ENCODE data around the gene SUSD3. TPM values are rescaled to one million over a fixed set of nuclear protein-coding genes. Genes with fewer than 3 reads are reported as not detected.

The SUSD3 gene
- total and polyA plus RNA-seq, 4 donors = 2.6 to 10.3 (median 4.4) TPM

DNA sequence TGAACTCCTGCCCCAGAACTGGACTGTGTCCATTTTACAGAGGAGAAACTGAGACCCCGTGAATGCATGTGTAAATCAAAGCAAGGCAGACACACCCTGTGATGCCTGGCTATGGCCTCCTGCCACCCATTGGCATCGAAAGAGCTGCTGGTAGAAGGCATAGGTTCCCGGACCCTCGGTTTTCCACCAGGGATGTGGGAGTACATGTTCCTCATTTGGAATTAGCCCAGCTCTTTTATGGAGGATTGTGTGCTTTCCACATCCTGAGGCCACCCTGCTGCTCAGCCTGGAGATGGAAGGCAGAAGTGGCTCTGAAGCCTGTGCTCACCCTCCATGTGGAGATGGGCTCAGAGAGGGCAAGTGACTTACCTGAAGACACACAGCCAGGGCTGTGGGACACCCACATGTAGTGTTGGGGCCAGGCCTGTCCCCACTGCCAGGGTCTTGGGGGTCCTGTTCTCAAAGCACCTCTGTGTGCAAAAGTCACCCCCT lies 2.8 kb downstream of the SUSD3 start:
- H3K36me3 ChIP-seq (ENCODE audit: control insufficient read depth in 1 of 2, insufficient read depth in 2 of 2, low read length in 1 of 2) = no peaks in the 10 kb centered on the region
- ATAC-seq (ENCODE audit: low FRiP score) (no peak), DNase-seq (no peak)
- no peak overlapping the region for H3K27ac ChIP-seq (ENCODE audit: low read depth in 1 of 2, low read length in 2 of 2)
- H3K4me1 ChIP-seq (ENCODE audit: control insufficient read depth in 1 of 2, insufficient read depth in 2 of 2, low read length in 2 of 2) = no peaks in the 10 kb centered on the region
- no peaks in the 10 kb centered on the region for H3K27me3 ChIP-seq (ENCODE audit: control insufficient read depth in 1 of 2, insufficient read depth in 2 of 2, low read length in 1 of 2)
- 64 to 65% methylated on average over 4 of the region's 4 CpGs for WGBS, 2 donors
- no peaks in the 10 kb centered on the region for H3K9me3 ChIP-seq (ENCODE audit: control insufficient read depth, low read length)
- no peak overlapping the region for H3K4me3 ChIP-seq (ENCODE audit: low read length in 2 of 2)
- intact Hi-C loops (cut with DNase I) = no loop called here

DNA sequence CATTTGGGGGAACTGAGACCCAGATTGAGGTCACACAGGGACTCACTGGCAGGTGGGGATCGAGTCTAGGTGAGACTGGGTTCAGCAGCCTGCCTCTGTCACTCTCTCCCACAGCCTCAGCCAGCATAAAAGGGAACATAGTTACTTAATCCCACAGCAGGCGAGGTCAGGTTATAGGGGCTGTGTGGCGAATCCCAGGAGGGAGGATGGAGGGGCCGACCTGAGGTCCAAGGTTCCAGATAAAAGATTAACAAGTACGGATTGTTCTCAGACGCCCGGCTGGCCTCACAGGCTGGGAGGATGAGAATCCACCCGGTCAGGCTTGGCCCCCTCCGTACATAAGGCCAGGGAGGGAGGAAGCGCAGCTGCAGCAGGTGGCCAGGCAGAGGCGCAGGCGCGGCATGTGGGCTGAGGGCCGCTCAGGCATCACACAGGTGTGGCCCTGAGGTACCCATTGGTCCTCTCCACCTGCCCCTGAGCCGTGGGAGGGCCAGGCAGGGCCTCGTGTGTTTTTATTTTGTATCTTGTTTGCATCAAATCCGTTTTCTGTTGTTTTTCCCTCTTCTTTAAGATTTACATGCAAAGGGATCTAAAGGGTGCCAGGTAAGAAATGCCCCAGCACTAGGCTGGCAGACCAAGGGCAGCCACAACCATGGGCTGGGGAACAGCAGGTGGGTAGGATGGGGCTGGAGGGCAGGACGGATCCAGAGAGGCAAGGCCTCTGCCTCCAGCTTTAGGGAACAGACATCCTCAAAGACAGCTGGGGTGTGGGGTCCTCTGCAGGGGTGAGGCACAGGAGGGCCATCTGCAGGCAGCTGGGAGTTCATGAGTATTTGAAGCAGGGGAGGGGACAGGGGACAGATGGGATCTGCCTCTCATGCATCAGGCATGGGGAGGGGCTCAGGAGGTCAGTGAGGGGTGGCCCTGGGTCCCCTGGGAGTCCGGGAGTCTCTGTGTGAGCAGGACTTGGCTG lies 3.6 kb downstream of the SUSD3 start:
- ATAC-seq (ENCODE audit: low FRiP score) (no peak), DNase-seq (no peak)
- Histone ChIP-seq H3K36me3 (ENCODE audit: control insufficient read depth in 1 of 2, insufficient read depth in 2 of 2, low read length in 1 of 2) (no peaks in the 10 kb centered on the region), H3K27me3 (ENCODE audit: control insufficient read depth in 1 of 2, insufficient read depth in 2 of 2, low read length in 1 of 2) (no peaks in the 10 kb centered on the region), H3K4me3 (ENCODE audit: low read length in 2 of 2) (no peak overlapping the region), H3K9me3 (ENCODE audit: control insufficient read depth, low read length) (no peaks in the 10 kb centered on the region), H3K27ac (ENCODE audit: low read depth in 1 of 2, low read length in 2 of 2) (no peak overlapping the region), H3K4me1 (ENCODE audit: control insufficient read depth in 1 of 2, insufficient read depth in 2 of 2, low read length in 2 of 2) (no peaks in the 10 kb centered on the region)
- intact Hi-C loops (cut with DNase I) = no loop called here
- 89 to 91% methylated on average over 19 of the region's 19 CpGs for WGBS, 2 donors

DNA sequence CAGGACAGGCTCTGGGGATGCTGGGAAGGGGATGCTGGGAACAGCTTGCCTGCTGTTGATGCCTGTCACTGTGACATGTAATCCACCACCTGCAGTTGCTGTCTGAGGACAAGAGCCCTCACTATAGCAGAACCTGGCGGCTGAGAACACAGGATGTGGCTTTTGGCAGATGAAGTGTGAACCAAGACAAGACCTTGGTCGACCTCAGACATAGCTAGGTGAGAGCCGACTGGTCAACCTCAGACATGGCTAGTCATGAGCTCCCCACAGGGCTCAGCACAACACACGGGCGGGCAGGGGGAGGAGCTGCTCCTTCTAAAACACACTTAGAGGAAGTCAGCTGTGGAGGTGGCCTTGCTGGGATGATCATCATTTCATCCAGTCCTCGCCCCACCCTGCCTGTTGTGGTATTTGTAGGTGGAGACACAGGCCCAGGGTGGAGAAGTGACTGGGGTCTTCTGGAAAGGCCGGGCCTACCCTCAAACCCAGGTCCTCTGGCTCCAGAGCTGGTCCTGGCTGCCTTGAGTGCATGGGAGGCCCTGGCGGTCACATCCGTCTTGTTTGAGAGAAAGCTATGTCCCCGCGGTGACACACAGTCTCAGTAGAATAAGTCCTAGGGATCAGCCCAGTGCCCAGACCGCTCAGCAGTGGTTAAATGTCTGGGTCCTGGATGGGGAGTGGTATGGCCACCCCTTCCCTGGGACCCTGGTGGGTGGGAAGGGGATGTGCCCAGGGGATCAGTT lies 6.1 kb downstream of the SUSD3 start:
- H3K27me3 ChIP-seq (ENCODE audit: control insufficient read depth in 1 of 2, insufficient read depth in 2 of 2, low read length in 1 of 2) = no peaks in the 10 kb centered on the region
- DNase-seq (peak in 1 of 2 donors; percentile 70), ATAC-seq (ENCODE audit: low FRiP score) (peak; percentile 49)
- H3K27ac ChIP-seq (ENCODE audit: low read depth in 1 of 2, low read length in 2 of 2) = no peak overlapping the region
- intact Hi-C loops (cut with DNase I) = no loop called here
- H3K4me1 ChIP-seq (ENCODE audit: control insufficient read depth in 1 of 2, insufficient read depth in 2 of 2, low read length in 2 of 2) = no peaks in the 10 kb centered on the region
- no peak overlapping the region for H3K4me3 ChIP-seq (ENCODE audit: low read length in 2 of 2)
- no peaks in the 10 kb centered on the region for H3K36me3 ChIP-seq (ENCODE audit: control insufficient read depth in 1 of 2, insufficient read depth in 2 of 2, low read length in 1 of 2)
- 80 to 82% methylated on average over 12 of the region's 12 CpGs for WGBS, 2 donors
- no peaks in the 10 kb centered on the region for H3K9me3 ChIP-seq (ENCODE audit: control insufficient read depth, low read length)

DNA sequence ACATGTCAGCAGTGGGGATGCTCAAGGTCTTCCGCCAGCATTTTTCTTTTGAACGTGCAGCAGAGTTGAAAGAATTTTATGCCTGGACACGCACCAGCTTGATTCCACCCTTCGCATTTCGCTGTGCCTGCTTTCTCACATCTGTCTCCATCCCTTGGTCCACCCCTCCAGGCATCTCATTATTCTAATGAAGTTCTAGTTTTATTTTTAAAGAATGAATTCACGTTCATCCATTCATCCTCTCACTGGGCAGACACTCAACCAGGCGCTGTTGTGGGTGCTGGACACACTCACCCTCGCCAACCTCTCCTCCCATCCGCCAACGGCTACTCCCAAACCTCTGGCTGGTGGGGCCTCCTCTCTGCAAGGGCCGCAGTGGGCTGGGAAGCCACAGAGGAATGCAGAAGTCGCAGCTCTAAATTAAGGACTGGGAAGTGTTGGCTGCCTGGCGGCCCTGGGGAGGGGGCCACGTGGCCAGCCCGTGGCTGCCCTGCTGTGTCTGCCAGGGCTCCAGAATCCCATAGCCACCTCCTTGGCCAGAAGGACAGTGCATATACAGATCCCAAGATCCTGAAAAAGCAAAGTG lies 6.7 kb downstream of the SUSD3 start:
- Histone ChIP-seq H3K9me3 (ENCODE audit: control insufficient read depth, low read length) (no peaks in the 10 kb centered on the region), H3K4me1 (ENCODE audit: control insufficient read depth in 1 of 2, insufficient read depth in 2 of 2, low read length in 2 of 2) (no peaks in the 10 kb centered on the region), H3K27ac (ENCODE audit: low read depth in 1 of 2, low read length in 2 of 2) (no peak overlapping the region), H3K36me3 (ENCODE audit: control insufficient read depth in 1 of 2, insufficient read depth in 2 of 2, low read length in 1 of 2) (no peaks in the 10 kb centered on the region), H3K27me3 (ENCODE audit: control insufficient read depth in 1 of 2, insufficient read depth in 2 of 2, low read length in 1 of 2) (no peaks in the 10 kb centered on the region), H3K4me3 (ENCODE audit: low read length in 2 of 2) (no peak overlapping the region)
- DNase-seq (peak in 1 of 2 donors; percentile 61), ATAC-seq (ENCODE audit: low FRiP score) (no peak)
- 43 to 48% methylated on average over 15 of the region's 15 CpGs for WGBS, 2 donors
- intact Hi-C loops (cut with DNase I) = no loop called here

DNA sequence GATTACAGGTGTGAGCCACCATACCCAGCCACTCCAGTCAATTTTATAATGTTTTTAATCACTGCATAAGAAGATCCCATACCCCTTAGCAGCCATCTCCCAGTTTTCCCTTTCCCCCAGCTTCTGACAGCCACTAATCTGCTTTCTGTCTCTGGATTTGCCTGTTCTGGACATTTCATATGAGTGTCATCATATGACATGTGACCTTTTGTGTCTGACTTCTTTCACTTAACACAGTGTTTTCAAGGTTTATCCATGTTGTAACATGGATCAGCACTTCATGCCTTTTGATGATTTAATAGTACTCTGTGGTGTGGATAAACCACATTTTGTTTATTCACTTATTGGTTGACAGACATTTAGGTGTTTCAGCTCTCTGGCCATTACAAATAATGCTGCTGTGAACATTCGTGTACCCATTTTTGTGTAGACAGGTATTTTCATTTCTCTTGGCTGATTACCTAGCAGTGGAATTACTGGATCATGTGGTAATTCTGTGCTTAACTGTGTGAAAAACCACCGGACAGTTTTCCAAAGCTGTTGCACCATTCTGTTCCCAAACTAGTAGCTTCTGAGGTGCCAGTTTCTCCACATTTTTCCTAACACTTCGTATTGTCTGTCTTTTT lies 8.6 kb downstream of the SUSD3 start:
- Histone ChIP-seq H3K27ac (ENCODE audit: low read depth in 1 of 2, low read length in 2 of 2) (no peak overlapping the region), H3K36me3 (ENCODE audit: control insufficient read depth in 1 of 2, insufficient read depth in 2 of 2, low read length in 1 of 2) (no peaks in the 10 kb centered on the region), H3K9me3 (ENCODE audit: control insufficient read depth, low read length) (no peaks in the 10 kb centered on the region), H3K4me3 (ENCODE audit: low read length in 2 of 2) (no peak overlapping the region), H3K4me1 (ENCODE audit: control insufficient read depth in 1 of 2, insufficient read depth in 2 of 2, low read length in 2 of 2) (no peaks in the 10 kb centered on the region), H3K27me3 (ENCODE audit: control insufficient read depth in 1 of 2, insufficient read depth in 2 of 2, low read length in 1 of 2) (no peaks in the 10 kb centered on the region)
- DNase-seq (no peak), ATAC-seq (ENCODE audit: low FRiP score) (no peak)
- WGBS, 2 donors = 84 to 87% methylated on average over 3 of the region's 3 CpGs
- intact Hi-C loops (cut with DNase I) = no loop called here

DNA sequence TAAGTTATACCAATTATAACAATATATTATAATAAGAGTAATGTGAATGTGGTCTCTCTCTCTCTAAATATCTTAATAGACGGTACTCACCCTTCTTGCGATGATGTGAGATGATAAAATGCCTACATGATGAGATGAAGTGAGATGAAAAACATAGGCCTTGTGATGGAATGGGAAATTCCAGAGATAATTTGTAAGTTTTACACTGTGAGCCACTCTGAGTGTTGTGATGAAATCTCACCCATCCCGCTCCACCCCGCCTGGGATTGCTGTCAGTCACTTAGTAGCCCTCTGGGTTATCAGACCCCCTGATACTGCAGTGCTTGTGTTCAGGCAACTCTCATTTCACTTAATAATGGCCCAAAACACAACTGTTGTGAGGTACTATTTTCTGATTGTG lies 10.5 kb downstream of the SUSD3 start:
- 96 to 97% methylated on average over 4 of the region's 4 CpGs for WGBS, 2 donors
- no peaks in the 10 kb centered on the region for H3K4me1 ChIP-seq (ENCODE audit: control insufficient read depth in 1 of 2, insufficient read depth in 2 of 2, low read length in 2 of 2)
- H3K9me3 ChIP-seq (ENCODE audit: control insufficient read depth, low read length) = no peaks in the 10 kb centered on the region
- H3K27me3 ChIP-seq (ENCODE audit: control insufficient read depth in 1 of 2, insufficient read depth in 2 of 2, low read length in 1 of 2) = no peaks in the 10 kb centered on the region
- no peak overlapping the region for H3K4me3 ChIP-seq (ENCODE audit: low read length in 2 of 2)
- no peak for ATAC-seq (ENCODE audit: low FRiP score)
- H3K36me3 ChIP-seq (ENCODE audit: control insufficient read depth in 1 of 2, insufficient read depth in 2 of 2, low read length in 1 of 2) = no peaks in the 10 kb centered on the region
- intact Hi-C loops (cut with DNase I) = no loop called here
- DNase-seq = no peak
- no peak overlapping the region for H3K27ac ChIP-seq (ENCODE audit: low read depth in 1 of 2, low read length in 2 of 2)

DNA sequence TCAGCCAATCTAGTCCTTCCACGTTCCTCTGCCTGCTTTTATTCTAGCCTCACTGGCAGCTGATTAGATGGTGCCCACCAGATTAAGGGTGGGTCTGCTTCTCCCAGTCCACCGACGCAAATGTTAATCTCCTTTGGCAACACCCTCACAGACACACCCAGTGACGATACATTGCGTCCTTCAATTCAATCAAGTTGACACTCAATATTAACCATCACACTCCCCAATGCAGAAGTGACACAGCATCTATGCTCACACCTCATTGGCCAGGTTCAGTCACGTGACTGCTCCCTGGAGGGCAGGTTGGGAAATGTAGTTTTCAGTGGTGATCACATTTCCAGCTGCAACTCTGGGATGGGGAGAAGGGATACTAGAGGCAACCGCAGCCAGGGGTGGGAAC lies 13.0 kb downstream of the SUSD3 start:
- intact Hi-C loops (cut with DNase I) = no loop called here
- no peaks in the 10 kb centered on the region for H3K4me1 ChIP-seq (ENCODE audit: control insufficient read depth in 1 of 2, insufficient read depth in 2 of 2, low read length in 2 of 2)
- no peak overlapping the region for H3K27ac ChIP-seq (ENCODE audit: low read depth in 1 of 2, low read length in 2 of 2)
- ATAC-seq (ENCODE audit: low FRiP score) = no peak
- no peak for DNase-seq
- H3K27me3 ChIP-seq (ENCODE audit: control insufficient read depth in 1 of 2, insufficient read depth in 2 of 2, low read length in 1 of 2) = no peaks in the 10 kb centered on the region
- WGBS, 2 donors = 75 to 77% methylated on average over 7 of the region's 7 CpGs
- no peak overlapping the region for H3K4me3 ChIP-seq (ENCODE audit: low read length in 2 of 2)
- H3K9me3 ChIP-seq (ENCODE audit: control insufficient read depth, low read length) = no peaks in the 10 kb centered on the region
- no peaks in the 10 kb centered on the region for H3K36me3 ChIP-seq (ENCODE audit: control insufficient read depth in 1 of 2, insufficient read depth in 2 of 2, low read length in 1 of 2)

DNA sequence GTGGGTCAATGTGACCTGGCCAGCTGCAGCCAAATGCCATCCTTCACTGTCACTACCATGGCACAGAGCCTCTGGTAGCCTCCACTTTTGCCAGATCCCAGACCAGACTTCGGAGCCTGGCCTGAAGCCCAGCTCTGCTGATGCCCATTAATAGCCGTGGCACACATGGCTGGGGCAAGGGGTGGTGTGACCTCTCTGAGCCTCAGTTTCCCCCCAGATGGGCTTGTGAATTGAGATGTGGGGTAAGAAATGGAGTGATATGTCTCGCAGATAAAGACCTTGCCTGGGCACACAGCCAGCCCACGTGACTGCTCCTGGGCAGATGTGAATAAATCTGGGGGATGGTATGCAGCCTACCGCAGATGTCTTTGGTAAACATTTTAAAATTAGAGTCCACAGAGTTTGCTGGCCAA lies 13.9 kb downstream of the SUSD3 start:
- H3K4me3 ChIP-seq (ENCODE audit: low read length in 2 of 2) = no peak overlapping the region
- no peaks in the 10 kb centered on the region for H3K9me3 ChIP-seq (ENCODE audit: control insufficient read depth, low read length)
- no peaks in the 10 kb centered on the region for H3K36me3 ChIP-seq (ENCODE audit: control insufficient read depth in 1 of 2, insufficient read depth in 2 of 2, low read length in 1 of 2)
- no peak overlapping the region for H3K27ac ChIP-seq (ENCODE audit: low read depth in 1 of 2, low read length in 2 of 2)
- H3K27me3 ChIP-seq (ENCODE audit: control insufficient read depth in 1 of 2, insufficient read depth in 2 of 2, low read length in 1 of 2) = no peaks in the 10 kb centered on the region
- ATAC-seq (ENCODE audit: low FRiP score) (peak; percentile 75), DNase-seq (peak in 1 of 2 donors; percentile 67)
- intact Hi-C loops (cut with DNase I) = no loop called here
- no peaks in the 10 kb centered on the region for H3K4me1 ChIP-seq (ENCODE audit: control insufficient read depth in 1 of 2, insufficient read depth in 2 of 2, low read length in 2 of 2)
- 5 to 7% methylated on average over 5 of the region's 5 CpGs for WGBS, 2 donors
